Muscle layer of duodenum (tissue), 2 donors: Measurements from ENCODE around the gene SEL1L2.
"Not testable (repeated sequence)": the region's sequence is repeated elsewhere in the genome, so short reads cannot be mapped to it uniquely, and the experiment has no call there.

Source experiments
- H3K27ac ChIP-seq: one replicate; pipeline ENCODE4 v1.7.0; 2013; ENCODE audit warnings: mild to moderate bottlenecking, low read length
- H3K27me3 ChIP-seq: one replicate; pipeline ENCODE4 v1.7.0; 2013; ENCODE audit warnings: low read depth, mild to moderate bottlenecking, control low read depth, low read length
- H3K36me3 ChIP-seq, 2 donors: one replicate each; pipeline ENCODE4 v1.7.0; 2013; ENCODE audit warnings: low read length in 2 of 2, control low read depth in 1 of 2, mild to moderate bottlenecking in 1 of 2; ENCODE audit not compliant: insufficient read depth in 2 of 2, control insufficient read depth in 1 of 2
- H3K4me1 ChIP-seq, 2 donors: one replicate each; pipeline ENCODE4 v1.7.0; 2013; ENCODE audit warnings: low read length in 2 of 2, mild to moderate bottlenecking in 2 of 2, control low read depth in 1 of 2, moderate library complexity in 1 of 2; ENCODE audit not compliant: insufficient read depth in 2 of 2, control insufficient read depth in 1 of 2
- H3K4me3 ChIP-seq, 2 donors: one replicate each; pipeline ENCODE4 v1.7.0; 2013; ENCODE audit warnings: low read length in 2 of 2, low read depth in 1 of 2, mild to moderate bottlenecking in 1 of 2
- H3K9me3 ChIP-seq, 2 donors: one replicate each; pipeline ENCODE4 v1.7.0; 2013; ENCODE audit warnings: low read length in 2 of 2, control low read depth in 1 of 2, mild to moderate bottlenecking in 1 of 2; ENCODE audit not compliant: control insufficient read depth in 1 of 2
- donor health status: healthy.

SEL1L2 gene

GRCh38 chr20:13990465-13990864, at the start of gene SEL1L2:
SEL1L2 (minus strand) TSS chr20:13990614; CDS start chr20:13990534, 80 bp downstream.
- Histone ChIP-seq H3K27me3 (no peaks in the 10 kb centered on the region), H3K4me1 (no peaks in the 10 kb centered on the region), H3K9me3 (peaks cover 6 to 7% of the 10 kb centered on the region in 2 donors), H3K4me3 (no peak within 1 kb of the TSS), H3K27ac (no peak within 1 kb of the TSS), H3K36me3 (no peaks in the 10 kb centered on the region)

- Histone ChIP-seq H3K4me3 (no peak overlapping the region), H3K27me3 (no peaks in the 10 kb centered on the region), H3K4me1 (no peaks in the 10 kb centered on the region), H3K36me3 (no peaks in the 10 kb centered on the region), H3K27ac (no peak overlapping the region), H3K9me3 (no peaks in the 10 kb centered on the region)
Measured at GRCh38 chr20:14036567-14036966, 46.2 kb upstream of the SEL1L2 start.

GRCh38 chr20:14033310-14033709, 42.9 kb upstream of the SEL1L2 start:
- no peak overlapping the region for H3K27ac ChIP-seq
- no peaks in the 10 kb centered on the region for H3K36me3 ChIP-seq
- H3K27me3 ChIP-seq = no peaks in the 10 kb centered on the region
- no peaks in the 10 kb centered on the region for H3K9me3 ChIP-seq
- no peak overlapping the region for H3K4me3 ChIP-seq
- no peaks in the 10 kb centered on the region for H3K4me1 ChIP-seq

GRCh38 chr20:14030991-14031390, 40.6 kb upstream of the SEL1L2 start:
- no peaks in the 10 kb centered on the region for H3K4me1 ChIP-seq
- H3K27me3 ChIP-seq = no peaks in the 10 kb centered on the region
- no peak overlapping the region for H3K27ac ChIP-seq
- H3K4me3 ChIP-seq = no peak overlapping the region
- H3K36me3 ChIP-seq = no peaks in the 10 kb centered on the region
- no peaks in the 10 kb centered on the region for H3K9me3 ChIP-seq

- H3K4me3 ChIP-seq = no peak overlapping the region
Measured at GRCh38 chr20:14012671-14013070, 22.3 kb upstream of the SEL1L2 start.

GRCh38 chr20:14009208-14009607, 18.8 kb upstream of the SEL1L2 start:
- H3K4me3 ChIP-seq = no peak overlapping the region
- no peaks in the 10 kb centered on the region for H3K4me1 ChIP-seq
- H3K36me3 ChIP-seq = no peaks in the 10 kb centered on the region
- no peaks in the 10 kb centered on the region for H3K27me3 ChIP-seq
- peaks cover 5 to 6% of the 10 kb centered on the region in 2 donors for H3K9me3 ChIP-seq
- H3K27ac ChIP-seq = no peak overlapping the region

More at GRCh38 chr20:14012671-14013070, 22.3 kb upstream of the SEL1L2 start:
- H3K9me3 ChIP-seq = peaks cover 8 to 10% of the 10 kb centered on the region in 2 donors
- no peaks in the 10 kb centered on the region for H3K36me3 ChIP-seq
- H3K4me1 ChIP-seq = no peaks in the 10 kb centered on the region
- no peak overlapping the region for H3K27ac ChIP-seq
- H3K27me3 ChIP-seq = no peaks in the 10 kb centered on the region

- H3K36me3 ChIP-seq = no peaks in the 10 kb centered on the region
- H3K4me1 ChIP-seq = no peaks in the 10 kb centered on the region
- no peaks in the 10 kb centered on the region for H3K9me3 ChIP-seq
- no peak overlapping the region for H3K4me3 ChIP-seq
- H3K27me3 ChIP-seq = no peaks in the 10 kb centered on the region
- no peak overlapping the region for H3K27ac ChIP-seq
Measured at GRCh38 chr20:14005996-14006395, 15.6 kb upstream of the SEL1L2 start.

- Histone ChIP-seq H3K27ac (no peak overlapping the region), H3K27me3 (no peaks in the 10 kb centered on the region), H3K4me3 (no peak overlapping the region), H3K4me1 (no peaks in the 10 kb centered on the region), H3K36me3 (no peaks in the 10 kb centered on the region), H3K9me3 (no peaks in the 10 kb centered on the region)
Measured at GRCh38 chr20:14000917-14001316, 10.5 kb upstream of the SEL1L2 start.

- Histone ChIP-seq H3K27ac (no peak overlapping the region), H3K4me1 (no peaks in the 10 kb centered on the region), H3K4me3 (peak overlapping the region; percentile 65 to 93), H3K36me3 (no peaks in the 10 kb centered on the region), H3K27me3 (no peaks in the 10 kb centered on the region), H3K9me3 (peaks cover 6% of the 10 kb centered on the region in 2 donors)
Measured at GRCh38 chr20:13996265-13996664, 5.9 kb upstream of the SEL1L2 start.

- Histone ChIP-seq H3K4me3 (peak overlapping the region; percentile 65 to 93), H3K4me1 (no peaks in the 10 kb centered on the region), H3K27ac (no peak overlapping the region), H3K27me3 (no peaks in the 10 kb centered on the region), H3K9me3 (peaks cover 6 to 7% of the 10 kb centered on the region in 2 donors), H3K36me3 (no peaks in the 10 kb centered on the region)
Measured at GRCh38 chr20:13995841-13996240, 5.4 kb upstream of the SEL1L2 start.

GRCh38 chr20:13995086-13995665, 4.8 kb upstream of the SEL1L2 start, which contains the start of gene MACROD2:
MACROD2 (plus strand) TSS chr20:13995516.
- no peaks in the 10 kb centered on the region for H3K4me1 ChIP-seq
- no peak within 1 kb of the TSS for H3K27ac ChIP-seq
- no peaks in the 10 kb centered on the region for H3K36me3 ChIP-seq
- peak within 1 kb of the TSS; percentile 65 to 93 for H3K4me3 ChIP-seq
- peaks cover 6 to 7% of the 10 kb centered on the region in 2 donors for H3K9me3 ChIP-seq
- no peaks in the 10 kb centered on the region for H3K27me3 ChIP-seq

- H3K4me3 ChIP-seq, H3K4me1 ChIP-seq, H3K27ac ChIP-seq, H3K9me3 ChIP-seq, H3K27me3 ChIP-seq, H3K36me3 ChIP-seq: not testable (repeated sequence)
Measured at GRCh38 chr20:13991955-13992354, 1.5 kb upstream of the SEL1L2 start.
